HG03159 (cell line): ENCODE results near the gene FGFR4.

Source experiments
- ATAC-seq: cut with Tn5 transposase; IDR thresholded peaks from one replicate; pipeline ENCODE4 v1.9.1; 2021; ENCODE audit warnings: mild to moderate bottlenecking, moderate library complexity; ENCODE audit not compliant: unreplicated experiment

FGFR4 gene

DNA sequence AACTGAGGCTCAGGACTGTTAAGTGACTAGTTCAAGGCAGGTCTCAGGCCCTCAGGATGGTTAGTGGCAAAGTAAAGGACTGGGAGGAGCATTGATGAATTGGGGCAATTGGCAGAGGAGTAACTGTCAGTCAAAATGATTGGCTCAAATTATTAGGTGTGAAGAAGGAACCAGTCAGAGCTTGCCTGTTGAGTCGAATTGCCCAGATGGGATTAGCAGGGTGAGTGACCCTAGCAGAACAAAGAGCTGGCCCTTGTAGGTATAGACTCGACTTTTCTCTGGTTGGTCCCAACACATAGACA lies 44.3 kb downstream of the FGFR4 start:
- no peak for ATAC-seq

DNA sequence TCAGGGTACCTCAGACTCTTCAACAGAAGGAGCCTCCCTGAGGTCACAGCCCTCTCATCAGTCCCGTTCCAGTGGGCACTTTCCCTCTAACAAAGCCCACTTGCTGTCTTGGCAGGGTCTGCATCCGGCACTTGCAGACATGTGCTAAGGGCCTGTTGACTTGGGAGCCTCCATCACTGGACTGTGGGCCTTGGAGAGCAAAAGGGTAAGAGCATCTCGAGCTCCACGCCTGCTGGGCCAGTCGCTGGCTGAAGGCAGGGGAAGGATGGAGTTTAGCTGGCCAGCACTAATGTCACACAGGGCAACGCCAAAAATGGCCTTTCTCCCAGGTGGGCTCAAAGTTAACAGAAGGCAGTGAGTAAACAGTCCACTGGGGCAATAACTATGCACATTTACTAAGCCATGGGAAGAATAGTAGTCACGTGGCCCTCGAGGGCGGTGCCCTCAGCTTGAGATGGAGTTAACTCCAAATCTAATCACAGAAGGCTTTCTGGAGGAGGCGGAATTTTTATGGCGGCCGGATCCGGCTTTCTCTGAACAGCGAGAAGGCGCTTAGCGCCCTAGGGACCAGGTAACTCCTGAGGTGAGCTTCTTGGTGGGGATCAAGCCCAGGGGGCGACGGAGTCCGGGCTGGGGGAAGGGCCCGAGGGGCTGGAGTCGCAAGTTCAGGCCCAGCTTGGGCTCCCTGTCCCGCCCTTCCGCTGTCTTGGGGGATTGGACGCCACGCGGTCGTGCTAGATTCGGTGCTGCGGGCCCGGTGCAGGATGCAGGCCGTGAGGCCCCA lies 44.8 kb downstream of the FGFR4 start:
- no peak for ATAC-seq

DNA sequence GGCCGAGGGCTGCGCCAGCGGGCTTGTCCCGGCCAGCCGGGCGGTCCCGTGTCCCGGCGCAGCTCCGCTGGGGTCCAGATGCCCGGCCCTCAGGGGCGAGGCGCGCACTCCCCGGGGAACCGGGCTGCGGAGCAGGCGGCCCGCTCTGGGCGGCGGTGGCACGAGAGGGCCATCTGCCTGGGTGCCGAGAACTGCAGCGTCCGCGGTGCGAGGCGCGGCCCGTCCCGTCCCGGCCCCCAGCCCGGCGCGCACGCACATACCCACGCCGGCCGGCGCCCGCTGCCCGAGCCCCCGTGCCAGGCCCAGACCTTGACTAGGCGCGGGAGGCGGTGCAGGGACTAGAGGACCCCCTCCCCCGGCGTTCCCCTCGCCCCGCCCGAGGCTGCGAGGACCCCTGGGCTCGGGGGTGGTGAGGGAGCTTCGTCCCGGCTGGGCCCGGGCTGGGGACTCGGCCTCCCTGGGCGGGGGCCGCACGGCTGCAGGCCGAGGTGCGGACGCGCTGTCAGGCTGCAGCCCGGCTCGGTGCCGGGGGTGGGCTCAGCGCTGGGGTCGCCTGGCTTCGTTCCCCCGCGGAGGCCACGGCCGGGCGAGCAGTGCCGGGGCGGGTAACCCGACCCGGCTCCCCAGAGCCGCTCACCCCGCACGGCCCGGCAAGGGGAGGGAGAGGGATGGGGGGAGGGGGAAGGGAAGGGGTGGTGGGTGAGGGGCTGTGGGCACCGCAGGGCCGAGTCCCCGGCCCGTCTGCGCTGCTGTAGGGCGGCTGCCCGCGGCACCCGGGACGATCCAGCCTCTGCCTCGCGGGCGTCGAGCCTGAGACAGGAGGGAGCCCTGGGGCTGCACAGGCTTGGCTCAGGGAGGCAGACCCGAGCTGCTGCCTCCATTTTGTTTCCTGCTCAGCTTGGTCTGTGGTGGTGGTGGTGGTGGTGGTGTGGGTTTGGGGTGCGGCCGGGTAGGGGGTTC lies 45.7 kb downstream of the FGFR4 start:
- ATAC-seq, result no peak

DNA sequence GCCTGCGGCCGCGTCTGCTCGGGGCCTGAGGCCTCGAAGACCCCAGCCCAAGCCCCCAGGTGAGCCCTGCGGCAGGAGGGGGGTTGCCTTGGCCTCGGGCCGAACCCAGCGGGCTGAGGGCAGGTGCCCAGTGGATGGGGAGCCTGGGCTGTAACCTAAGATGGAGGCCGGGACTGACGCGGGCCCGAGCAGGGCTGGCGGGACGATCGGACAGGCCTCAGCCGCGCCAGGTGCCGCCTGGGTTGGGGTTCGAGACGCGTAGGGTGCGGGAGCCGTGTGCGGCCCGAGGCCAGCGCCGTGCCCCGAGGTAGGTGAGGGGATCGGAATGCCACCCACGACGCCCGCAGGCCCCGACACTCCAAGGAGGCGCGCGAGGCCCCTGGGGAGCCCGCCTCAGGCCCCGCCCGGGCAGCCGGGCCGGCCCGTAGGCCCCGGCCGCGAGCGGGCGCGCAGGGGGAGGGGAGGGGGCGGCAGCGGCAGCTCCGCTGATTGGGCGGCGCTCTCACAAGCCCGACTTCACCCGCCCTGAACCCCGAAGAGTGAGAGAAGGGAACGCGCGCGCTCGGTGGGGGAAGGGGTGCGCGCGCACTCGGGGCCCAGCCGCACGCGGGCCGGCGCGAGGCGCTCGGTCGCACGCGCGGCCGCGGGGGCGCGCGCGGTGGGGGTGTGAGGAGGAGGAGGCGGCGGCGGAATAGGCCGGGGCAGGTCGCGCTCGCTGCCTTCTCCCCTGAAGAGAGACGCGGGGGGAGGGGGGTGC lies 46.6 kb downstream of the FGFR4 start, which contains the start of gene NSD1:
Gene NSD1 (plus strand): TSS at position 678 of the 757 bp plus-strand sequence. CDS start 1,331 bp downstream, outside the sequence.
- peak; percentile 56 for ATAC-seq

DNA sequence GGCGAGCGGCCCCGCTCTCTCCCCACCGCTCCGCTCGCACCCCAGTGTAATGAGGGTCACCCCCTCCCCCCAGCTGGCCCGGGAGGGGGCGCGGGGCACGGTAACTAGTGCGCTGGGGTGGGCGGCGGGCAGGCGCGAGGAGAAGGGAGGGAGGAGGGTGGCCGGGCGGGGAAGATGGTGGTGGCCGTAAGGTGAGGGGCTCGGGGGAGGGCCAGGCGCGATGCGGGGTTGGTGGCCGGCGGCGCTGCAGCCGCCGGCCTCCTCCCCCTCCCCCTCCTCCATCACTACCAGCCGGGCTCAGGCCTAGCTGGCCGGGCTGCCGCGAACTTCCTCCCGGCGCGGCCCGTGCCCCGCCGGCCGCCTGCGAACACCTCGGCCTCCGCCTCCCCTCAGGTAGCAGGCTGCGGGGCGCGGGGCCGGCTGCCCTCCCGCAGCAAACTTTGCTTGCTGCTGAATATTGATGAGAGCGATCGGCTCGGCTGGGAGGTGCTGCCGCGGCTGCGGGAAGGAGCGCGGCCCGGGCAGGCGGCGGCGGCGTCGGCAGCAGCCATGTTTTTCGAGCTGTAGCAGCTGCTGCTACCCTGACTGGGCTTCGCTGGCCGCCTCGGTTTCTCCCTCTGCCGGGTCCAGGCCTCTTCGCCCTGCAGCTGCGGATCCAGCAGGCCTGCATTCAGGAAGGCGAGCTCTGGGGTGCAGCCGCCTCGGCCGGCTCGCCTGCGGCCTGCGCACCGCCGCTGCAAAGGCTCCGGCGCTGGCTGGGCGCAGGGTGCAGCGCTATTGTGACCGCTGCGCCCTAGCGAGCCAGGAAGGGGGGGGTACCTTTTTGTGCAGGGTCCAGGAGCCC lies 47.4 kb downstream of the FGFR4 start:
- ATAC-seq, result peak; percentile 28

DNA sequence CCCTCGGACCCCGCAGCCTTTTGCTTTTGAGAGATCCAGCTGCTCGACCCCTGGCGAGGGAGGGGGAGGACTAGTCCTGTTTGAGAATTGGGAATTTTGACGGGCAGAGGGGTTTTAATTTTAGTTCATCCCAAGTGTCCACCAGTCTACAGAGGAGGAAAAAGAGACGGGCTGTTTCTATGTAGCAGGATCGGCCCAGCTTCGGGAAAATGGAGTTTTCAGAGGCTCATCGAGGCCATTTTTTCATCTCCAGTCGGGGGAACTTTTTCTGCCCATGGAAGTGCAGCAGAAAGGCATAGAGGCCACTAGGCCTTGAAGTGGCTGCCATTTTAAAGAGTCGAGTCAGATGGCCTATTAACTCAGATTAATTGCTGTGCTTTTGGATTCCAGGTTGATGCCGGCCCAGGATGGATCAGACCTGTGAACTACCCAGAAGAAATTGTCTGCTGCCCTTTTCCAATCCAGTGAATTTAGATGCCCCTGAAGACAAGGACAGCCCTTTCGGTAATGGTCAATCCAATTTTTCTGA lies 48.0 kb downstream of the FGFR4 start:
- ATAC-seq, result no peak

DNA sequence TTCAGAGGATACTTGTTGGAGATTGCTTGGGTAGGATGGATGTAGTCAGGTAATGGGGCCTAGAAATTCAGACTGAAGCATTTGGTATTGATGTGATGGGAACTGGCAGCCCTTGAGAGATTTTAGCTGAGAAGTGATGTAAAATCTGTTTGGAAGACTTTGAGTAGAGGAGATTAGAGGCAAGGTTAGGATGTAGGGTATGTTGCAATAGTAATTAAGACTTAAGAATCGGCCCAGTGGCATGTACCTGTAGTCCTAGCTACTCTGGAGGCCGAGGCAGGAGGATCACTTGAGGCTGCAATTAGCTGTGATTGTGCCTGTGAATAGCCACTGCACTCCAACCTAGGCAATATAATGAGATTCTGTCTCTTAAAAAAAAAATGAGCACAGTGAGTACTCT lies 53.6 kb downstream of the FGFR4 start:
- no peak for ATAC-seq

DNA sequence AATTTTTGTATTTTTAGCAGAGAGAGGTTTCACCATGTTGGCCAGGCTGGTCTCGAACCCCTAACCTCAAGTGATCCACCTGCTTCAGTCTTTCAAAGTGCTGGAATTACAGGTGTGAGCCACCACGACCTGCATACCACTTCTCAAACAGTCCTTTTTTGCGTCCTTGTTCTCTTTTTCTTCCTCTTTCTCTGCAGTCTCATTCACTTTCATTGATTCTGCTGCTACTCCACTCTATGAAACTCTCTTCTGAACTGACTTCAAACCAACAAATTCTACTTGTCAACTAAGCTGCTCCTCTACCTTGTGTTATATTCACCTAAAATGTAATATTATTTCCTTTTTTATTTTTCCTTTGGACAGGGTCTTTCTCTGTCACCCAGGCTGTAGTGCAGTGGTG lies 54.8 kb downstream of the FGFR4 start:
- ATAC-seq, result no peak

DNA sequence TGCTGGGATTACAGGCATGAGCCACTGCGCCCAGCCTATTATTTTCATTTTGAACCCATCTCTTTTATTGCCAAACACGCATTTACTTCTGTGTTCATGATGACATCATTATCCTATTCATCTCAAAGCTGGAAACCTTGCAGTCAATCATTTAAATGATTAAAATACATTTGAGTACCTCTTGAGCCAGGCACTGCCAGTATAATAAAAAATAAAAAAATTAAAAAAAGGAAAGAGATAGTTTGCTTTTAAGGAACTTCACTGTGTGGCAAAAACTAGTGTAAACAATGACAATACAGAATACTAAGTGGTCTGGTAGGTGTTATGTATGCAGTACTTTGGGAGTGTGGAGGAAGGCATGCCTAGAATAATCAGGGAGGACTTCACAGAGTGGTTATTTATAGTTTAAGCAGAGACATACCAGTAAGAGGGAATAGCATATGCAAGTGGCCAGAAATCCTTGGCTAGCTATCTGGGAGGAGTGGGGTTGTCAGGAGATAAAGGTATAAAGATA lies 55.4 kb downstream of the FGFR4 start:
- no peak for ATAC-seq

DNA sequence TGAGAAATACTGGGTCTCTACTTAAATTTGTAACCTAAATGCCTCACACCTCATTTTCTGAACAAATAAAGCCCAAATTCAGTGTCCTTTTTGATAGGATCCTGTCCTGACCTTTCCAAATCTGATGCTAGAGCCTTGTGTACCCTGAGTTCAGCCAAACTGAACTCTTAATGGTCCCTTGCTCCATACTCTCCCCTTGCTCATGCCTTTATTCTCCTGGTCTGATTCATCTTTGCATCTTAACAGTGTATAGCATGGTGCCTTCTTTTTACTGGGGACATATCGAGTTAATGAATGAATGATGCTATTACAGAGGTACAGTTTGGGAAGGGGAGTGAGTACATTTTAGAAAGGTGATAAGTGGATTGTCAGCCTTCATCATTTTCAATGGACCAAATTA lies 56.1 kb downstream of the FGFR4 start:
- no peak for ATAC-seq

DNA sequence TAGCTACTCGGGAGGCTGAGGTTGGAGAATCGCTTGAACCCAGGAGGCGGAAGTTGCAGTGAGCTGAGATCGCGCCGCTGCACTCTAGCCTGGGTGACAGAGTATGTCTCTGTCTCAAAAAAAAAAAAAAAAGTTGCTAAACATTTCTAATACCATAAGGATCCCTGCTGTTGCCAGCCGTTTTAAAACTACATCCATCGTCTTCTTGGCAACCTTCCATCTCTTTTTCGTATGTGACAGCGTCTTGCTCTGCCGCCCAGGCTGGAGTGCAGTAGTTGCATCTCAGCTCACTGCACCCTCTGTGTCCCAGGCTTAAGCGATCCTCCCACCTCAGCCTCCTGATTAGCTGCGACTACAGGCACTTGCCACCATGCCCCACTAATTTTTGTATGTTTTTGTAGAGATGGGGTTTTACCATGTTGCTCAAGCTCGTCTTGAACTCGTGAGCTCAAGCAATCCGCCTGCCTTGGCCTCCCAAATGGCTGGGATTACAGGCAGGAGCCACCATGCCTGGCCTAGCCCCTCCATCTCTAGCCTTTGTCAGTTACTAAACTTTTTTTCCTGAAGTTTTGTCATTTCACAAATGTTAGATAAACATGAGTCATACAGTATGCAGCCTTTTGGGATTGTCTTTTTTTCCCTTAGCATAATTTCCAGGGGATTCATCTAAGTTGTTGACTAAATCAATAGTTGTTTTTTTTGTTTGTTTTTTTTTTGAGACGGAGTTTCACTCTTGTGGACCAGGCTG lies 60.4 kb downstream of the FGFR4 start:
- ATAC-seq, result no peak
